Lower lobe of right lung (tissue), 2 donors: ENCODE results near the gene RSRC2. TPM values are rescaled to one million over a fixed set of nuclear protein-coding genes. Genes with fewer than 3 reads are reported as not detected.
A peak's percentile ranks its signal among the peaks of the same experiment; 100 is the strongest.
"Not testable (repeated sequence)": the region's sequence is repeated elsewhere in the genome, so short reads cannot be mapped to it uniquely, and the experiment has no call there.

Experiments used
- ATAC-seq, 2 donors: fragments of 200-7000 bp; cut with Tn5 transposase; one replicate each; pipeline ENCODE4 v1.9.1; 2020 to 2022; ENCODE audit warnings: mild to moderate bottlenecking in 2 of 2, moderate library complexity in 2 of 2
- DNase-seq: peaks from one replicate; pipeline ENCODE4 v3.0.0-alpha.2; 2020
- H3K27ac ChIP-seq: fragments of 200-600 bp; one replicate; pipeline ENCODE4 v1.8.0; 2022
- H3K27me3 ChIP-seq: fragments of 200-600 bp; one replicate; pipeline ENCODE4 v1.8.0; 2022; ENCODE audit warnings: low read depth
- H3K36me3 ChIP-seq: fragments of 200-600 bp; one replicate; pipeline ENCODE4 v1.8.0; 2022; ENCODE audit warnings: mild to moderate bottlenecking
- H3K4me1 ChIP-seq: fragments of 200-600 bp; one replicate; pipeline ENCODE4 v1.8.0; 2022
- H3K4me3 ChIP-seq: fragments of 200-600 bp; one replicate; pipeline ENCODE4 v1.8.0; 2022; ENCODE audit warnings: mild to moderate bottlenecking
- H3K9me3 ChIP-seq: fragments of 200-600 bp; one replicate; pipeline ENCODE4 v1.8.0; 2022
- intact Hi-C: fragments of 100-400 bp; cut with DNase I; formaldehyde crosslinking; loops from one replicate; pipeline ENCODE4 v1.11.0; 2022
- total RNA-seq: library from RNA; stranded (reverse); fragmentation: NEBNext Ultra II Directional; extraction: Animal tissue kit (Norgen Biotek cat#: 25700); gene quantifications from one replicate; pipeline ENCODE4 v1.2.1, GENCODE V29; 2021
- TF ChIP-seq, protein P1 (sequence below): fragments of 200-600 bp; IDR thresholded peaks from one replicate; pipeline ENCODE4 v1.8.0; 2022; ENCODE audit warnings: antibody characterized with exemption, mild to moderate bottlenecking
- donor health status: DM: no; HTN: yes; CAD: no; lungs with severe emphysema.

Gene RSRC2
- total RNA-seq, 1 donor from 2014 or later: 59.1 TPM

DNA sequence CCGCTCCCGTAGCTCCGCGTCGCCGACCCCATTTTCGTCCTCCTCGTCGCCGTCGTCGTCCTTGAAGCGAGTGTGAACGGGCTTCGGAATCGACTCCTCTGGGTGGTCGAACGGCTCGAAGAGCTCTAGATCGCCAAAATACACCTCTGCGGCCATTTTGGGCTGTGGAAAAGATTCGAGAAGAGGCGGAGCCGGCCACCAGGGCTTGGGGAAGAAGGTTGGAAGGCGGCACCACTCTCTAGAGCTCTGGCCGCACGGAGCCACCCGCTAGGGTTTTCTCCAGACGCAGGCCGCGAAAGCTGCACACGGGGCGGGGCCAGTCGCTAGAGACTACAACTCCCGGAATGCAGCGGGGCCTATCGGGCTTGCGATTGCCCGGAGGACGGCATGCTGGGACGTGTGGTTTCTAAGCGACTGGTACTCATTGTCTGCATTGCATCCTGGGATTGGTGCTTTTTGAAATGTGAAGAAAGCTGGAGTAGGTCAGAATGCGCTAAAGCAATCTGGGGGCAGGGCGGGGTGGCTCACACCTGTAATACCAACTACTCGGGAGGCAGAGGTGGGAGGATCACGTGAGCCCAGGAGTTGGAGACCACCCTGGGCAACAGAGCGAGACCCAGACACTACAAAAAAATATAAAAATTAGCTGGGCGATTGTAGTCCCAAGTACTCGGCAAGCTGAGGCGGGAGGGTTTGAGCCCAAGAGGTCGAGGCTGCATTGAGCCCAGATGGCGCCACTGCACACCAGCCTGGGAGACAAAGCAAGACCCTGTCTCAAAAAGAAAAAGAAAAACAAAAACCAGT lies 25.8 kb downstream of the RSRC2 start, which contains the start of gene ZCCHC8:
TSS of gene ZCCHC8 (minus strand) at position 248 of the 804 bp plus-strand sequence. CDS start at position 156, 92 bp downstream.
- peak within 1 kb of the TSS; percentile 91 for H3K4me3 ChIP-seq
- DNase-seq (peak; percentile 99), ATAC-seq (peak; percentile 99)
- intact Hi-C loops: no loop called here
- no peaks in the 10 kb centered on the region for H3K27me3 ChIP-seq
- H3K4me1 ChIP-seq: peaks cover 42% of the 10 kb centered on the region
- TF ChIP-seq, protein P1, sequence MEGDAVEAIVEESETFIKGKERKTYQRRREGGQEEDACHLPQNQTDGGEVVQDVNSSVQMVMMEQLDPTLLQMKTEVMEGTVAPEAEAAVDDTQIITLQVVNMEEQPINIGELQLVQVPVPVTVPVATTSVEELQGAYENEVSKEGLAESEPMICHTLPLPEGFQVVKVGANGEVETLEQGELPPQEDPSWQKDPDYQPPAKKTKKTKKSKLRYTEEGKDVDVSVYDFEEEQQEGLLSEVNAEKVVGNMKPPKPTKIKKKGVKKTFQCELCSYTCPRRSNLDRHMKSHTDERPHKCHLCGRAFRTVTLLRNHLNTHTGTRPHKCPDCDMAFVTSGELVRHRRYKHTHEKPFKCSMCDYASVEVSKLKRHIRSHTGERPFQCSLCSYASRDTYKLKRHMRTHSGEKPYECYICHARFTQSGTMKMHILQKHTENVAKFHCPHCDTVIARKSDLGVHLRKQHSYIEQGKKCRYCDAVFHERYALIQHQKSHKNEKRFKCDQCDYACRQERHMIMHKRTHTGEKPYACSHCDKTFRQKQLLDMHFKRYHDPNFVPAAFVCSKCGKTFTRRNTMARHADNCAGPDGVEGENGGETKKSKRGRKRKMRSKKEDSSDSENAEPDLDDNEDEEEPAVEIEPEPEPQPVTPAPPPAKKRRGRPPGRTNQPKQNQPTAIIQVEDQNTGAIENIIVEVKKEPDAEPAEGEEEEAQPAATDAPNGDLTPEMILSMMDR: no peak
- no peaks in the 10 kb centered on the region for H3K9me3 ChIP-seq
- H3K27ac ChIP-seq: peak within 1 kb of the TSS; percentile 99
- H3K36me3 ChIP-seq: peaks cover 47% of the 10 kb centered on the region

DNA sequence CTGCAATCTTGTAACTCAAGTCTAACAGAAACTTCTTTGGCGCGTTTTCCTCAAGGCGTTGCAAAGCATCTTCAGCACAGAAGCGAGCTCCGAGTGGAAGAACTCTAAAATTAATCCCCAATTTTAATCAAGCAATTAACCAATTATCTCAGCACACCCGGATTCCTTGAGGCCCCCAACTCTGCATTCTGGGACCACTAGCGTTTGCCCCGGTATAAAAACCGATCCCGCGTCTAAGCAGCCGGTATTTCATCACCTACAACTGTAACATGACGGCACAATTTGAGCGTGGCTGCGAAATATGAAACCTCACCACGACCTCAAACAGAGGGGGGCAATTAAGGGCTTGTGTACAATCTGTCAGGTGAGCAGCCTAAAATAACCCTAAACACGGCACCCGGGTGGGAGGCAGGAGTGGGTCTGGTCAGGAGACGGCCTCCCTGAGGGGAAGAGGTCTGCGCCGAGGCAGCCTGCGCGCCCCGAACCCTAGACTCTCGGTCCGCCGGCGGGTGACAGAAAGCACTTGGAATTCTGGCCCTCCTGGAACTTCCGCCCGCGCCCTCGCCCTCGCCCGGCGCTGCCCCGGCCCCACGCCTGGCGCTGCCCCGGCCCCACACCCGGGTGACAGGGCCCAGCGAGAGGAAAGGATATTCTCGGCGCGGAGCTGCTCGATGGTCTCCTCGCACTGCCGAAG lies 26.6 kb downstream of the RSRC2 start:
- H3K4me1 ChIP-seq: peaks cover 42% of the 10 kb centered on the region
- H3K4me3 ChIP-seq: peak overlapping the region; percentile 91
- peak overlapping the region; percentile 99 for H3K27ac ChIP-seq
- no peaks in the 10 kb centered on the region for H3K27me3 ChIP-seq
- ATAC-seq (peak; percentile 69 to 74), DNase-seq (peak; percentile 66)
- H3K9me3 ChIP-seq: no peaks in the 10 kb centered on the region
- intact Hi-C loops: no loop called here
- H3K36me3 ChIP-seq: peaks cover 47% of the 10 kb centered on the region
- TF ChIP-seq, protein P1: no peak

DNA sequence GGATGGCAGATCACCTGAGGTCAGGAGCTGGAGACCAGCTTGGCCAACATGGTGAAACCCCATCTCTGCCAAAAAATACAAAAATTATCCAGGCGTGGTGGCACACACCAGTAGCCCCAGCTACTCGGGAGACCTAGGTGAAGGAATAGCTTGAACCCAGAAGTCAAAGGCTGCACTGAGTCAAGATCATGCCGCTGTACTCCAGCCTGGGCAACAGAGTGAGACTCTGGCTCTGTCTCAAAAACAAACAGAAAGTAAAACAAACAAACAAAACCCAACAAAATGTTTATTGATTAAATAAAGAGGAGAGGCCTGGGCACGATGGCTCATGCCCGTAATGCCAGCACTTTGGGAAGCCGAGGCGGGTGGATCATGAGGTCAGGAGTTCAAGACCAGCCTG lies 31.5 kb downstream of the RSRC2 start:
- TF ChIP-seq, protein P1: no peak
- ATAC-seq: no peak

DNA sequence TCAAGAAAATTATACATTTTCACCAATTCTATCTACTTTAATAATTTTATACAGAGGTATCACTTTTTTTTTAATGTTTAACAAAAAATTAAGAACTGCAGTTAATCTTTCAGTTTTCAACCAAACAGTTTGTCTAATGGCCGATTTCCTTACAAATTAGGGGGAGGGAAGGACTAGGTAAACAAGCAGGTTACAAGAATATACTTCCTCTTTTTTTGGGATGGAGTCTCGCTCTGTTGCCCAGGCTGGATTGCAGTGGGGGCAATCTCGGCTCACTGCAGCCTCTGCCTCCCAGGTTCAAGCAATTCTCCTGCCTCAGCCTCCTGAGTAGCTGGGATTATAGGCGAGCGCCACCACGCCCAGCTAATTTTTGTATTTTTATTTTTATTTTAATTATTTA lies 33.5 kb downstream of the RSRC2 start:
- Histone ChIP-seq H3K36me3 (peaks cover 88% of the 10 kb centered on the region), H3K4me1 (peaks cover 14% of the 10 kb centered on the region)
- H3K4me3 ChIP-seq, ATAC-seq, intact Hi-C loops, H3K27me3 ChIP-seq, H3K27ac ChIP-seq, DNase-seq, H3K9me3 ChIP-seq: not testable (repeated sequence)

More for the DNA sequence above, 31.5 kb downstream of the RSRC2 start:
- no peaks in the 10 kb centered on the region for H3K27me3 ChIP-seq
- no peak for DNase-seq
- no peak overlapping the region for H3K27ac ChIP-seq
- no peaks in the 10 kb centered on the region for H3K9me3 ChIP-seq
- no peak overlapping the region for H3K4me3 ChIP-seq
- H3K36me3 ChIP-seq: peaks cover 67% of the 10 kb centered on the region
- intact Hi-C loops: no loop called here
- peaks cover 30% of the 10 kb centered on the region for H3K4me1 ChIP-seq

DNA sequence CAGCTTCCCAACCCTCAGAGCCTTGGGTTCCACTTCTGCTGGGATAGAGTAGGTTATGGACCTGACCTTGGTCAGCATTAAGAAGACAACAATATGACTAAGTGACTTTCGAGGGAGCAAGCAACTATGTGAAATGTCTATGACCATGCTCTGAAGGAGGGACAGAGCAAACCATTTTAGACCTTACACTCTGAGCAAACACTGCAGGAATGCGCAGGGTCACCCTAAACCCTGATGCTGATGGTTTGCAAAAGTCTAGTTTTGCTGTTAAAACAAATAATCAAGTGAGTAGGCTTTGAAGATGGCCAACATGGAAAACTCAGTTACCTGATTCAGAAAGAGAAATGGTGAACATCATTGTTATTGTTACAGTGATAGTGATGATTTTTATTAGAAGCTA lies 34.7 kb downstream of the RSRC2 start:
- Histone ChIP-seq H3K4me3 (no peak overlapping the region), H3K27me3 (no peaks in the 10 kb centered on the region), H3K36me3 (peaks cover 94% of the 10 kb centered on the region), H3K27ac (no peak overlapping the region), H3K4me1 (peaks cover 2% of the 10 kb centered on the region), H3K9me3 (no peaks in the 10 kb centered on the region)
- DNase-seq (no peak), ATAC-seq (no peak)
- TF ChIP-seq, protein P1: no peak
- intact Hi-C loops: no loop called here

DNA sequence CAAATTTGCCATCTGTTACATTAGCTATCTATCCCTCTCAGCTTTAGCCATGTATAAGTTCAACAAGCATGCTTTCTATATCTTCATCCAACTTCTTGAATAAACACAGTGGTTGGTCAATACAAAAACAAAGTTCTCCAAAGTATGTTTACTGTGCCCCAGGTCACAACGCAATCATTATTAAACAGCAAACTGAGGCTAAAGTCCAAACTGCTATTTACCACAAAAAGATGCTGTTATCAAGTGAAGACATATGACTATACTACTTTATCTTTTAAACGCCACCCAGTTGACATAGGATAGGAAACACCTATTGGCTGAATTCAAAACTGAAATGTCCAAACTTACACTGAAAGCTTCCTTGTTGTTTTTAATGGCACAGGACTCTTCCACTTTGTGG lies 37.7 kb downstream of the RSRC2 start:
- TF ChIP-seq, protein P1: no peak
- no peak for DNase-seq
- Histone ChIP-seq H3K27ac (no peak overlapping the region), H3K36me3 (peaks cover 99% of the 10 kb centered on the region), H3K4me1 (no peaks in the 10 kb centered on the region), H3K4me3 (no peak overlapping the region), H3K9me3 (no peaks in the 10 kb centered on the region), H3K27me3 (no peaks in the 10 kb centered on the region)
- intact Hi-C loops: no loop called here
- ATAC-seq: no peak

DNA sequence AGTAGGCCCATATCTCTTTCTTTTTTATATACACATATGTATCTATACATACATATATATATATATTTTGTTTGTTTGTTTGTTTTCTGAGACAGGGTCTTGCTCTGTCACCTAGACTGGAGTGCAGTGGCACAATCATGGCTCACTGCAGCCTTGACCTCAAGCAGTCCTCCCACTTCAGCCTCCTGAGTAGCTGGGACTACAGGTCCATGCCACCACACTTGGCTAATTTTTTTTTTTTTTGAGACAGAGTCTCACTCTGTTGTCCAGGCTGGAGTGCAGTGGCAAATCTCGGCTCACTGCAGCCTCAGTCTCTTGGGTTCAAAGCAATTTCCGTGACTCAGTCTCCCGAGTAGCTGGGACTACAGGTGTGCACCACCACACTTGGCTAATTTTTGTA lies 38.9 kb downstream of the RSRC2 start:
- intact Hi-C loops, DNase-seq, H3K27ac ChIP-seq, ATAC-seq, H3K27me3 ChIP-seq, H3K4me1 ChIP-seq, H3K9me3 ChIP-seq, H3K4me3 ChIP-seq: not testable (repeated sequence)
- H3K36me3 ChIP-seq: peaks cover 100% of the 10 kb centered on the region
